Activated CD8-positive, alpha-beta memory T cell treated with anti-CD3 and anti-CD28 coated beads, Interleukin-2, amount 50 U/mL, for 4 hours (primary cell): ENCODE data around the gene TRMT11.

Experiments used
- DNase-seq: peaks from one replicate; pipeline ENCODE4 v3.0.0-alpha.2; 2020

TRMT11 gene

GRCh38 chr6:126077810-126078776, 91.8 kb downstream of the TRMT11 start:
- DNase-seq: no peak

DNA sequence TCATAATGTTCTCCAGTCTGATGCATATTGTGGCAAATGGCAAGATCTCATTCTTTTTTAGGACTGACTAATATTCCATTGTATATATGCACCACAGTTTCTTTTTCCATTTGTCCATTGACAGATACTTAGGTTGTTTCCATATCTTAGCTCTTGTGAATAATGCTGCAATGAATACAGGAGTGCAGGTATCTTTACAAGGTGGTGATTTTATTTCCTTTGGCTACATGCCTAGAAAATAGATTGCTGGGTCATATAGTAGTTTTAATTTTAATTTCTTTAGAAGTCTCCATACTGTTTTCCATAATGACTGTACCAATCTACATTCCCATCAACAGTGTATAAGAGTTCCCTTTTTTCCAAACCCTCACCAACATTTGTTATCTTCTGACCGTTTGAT, 97.5 kb downstream of the TRMT11 start:
- no peak for DNase-seq

- no peak for DNase-seq
Observed at GRCh38 chr6:126086560-126086959, 100.2 kb downstream of the TRMT11 start.
